HUES6 (cell line): Measurements from ENCODE around the gene ATF7.
"Not testable (repeated sequence)": the region's sequence is repeated elsewhere in the genome, so short reads cannot be mapped to it uniquely, and the experiment has no call there.

ENCODE experiments used
- H3K27ac ChIP-seq: 2 replicates; pipeline ENCODE4 v1.7.0; 2013; ENCODE audit warnings: low read depth, mild to moderate bottlenecking, low read length, inconsistent platforms
- H3K27me3 ChIP-seq: 2 replicates; pipeline ENCODE4 v1.6.1; 2013; ENCODE audit warnings: low read length; ENCODE audit not compliant: control insufficient read depth, insufficient read depth
- H3K36me3 ChIP-seq: 2 replicates; pipeline ENCODE4 v1.6.1; 2013; ENCODE audit warnings: low read length; ENCODE audit not compliant: control insufficient read depth, insufficient read depth
- H3K4me1 ChIP-seq: 2 replicates; pipeline ENCODE4 v1.6.1; 2013; ENCODE audit warnings: low read length; ENCODE audit not compliant: control insufficient read depth, insufficient read depth
- H3K4me3 ChIP-seq: 2 replicates; pipeline ENCODE4 v1.5.1; 2013; ENCODE audit warnings: low read depth, low read length
- H3K9ac ChIP-seq: one replicate; pipeline ENCODE4 v1.6.1; 2013; ENCODE audit warnings: mild to moderate bottlenecking, low read length
- H3K9me3 ChIP-seq: 2 replicates; pipeline ENCODE4 v1.6.1; 2013; ENCODE audit warnings: low read depth, low read length; ENCODE audit not compliant: control insufficient read depth, insufficient read depth

ATF7 gene

DNA sequence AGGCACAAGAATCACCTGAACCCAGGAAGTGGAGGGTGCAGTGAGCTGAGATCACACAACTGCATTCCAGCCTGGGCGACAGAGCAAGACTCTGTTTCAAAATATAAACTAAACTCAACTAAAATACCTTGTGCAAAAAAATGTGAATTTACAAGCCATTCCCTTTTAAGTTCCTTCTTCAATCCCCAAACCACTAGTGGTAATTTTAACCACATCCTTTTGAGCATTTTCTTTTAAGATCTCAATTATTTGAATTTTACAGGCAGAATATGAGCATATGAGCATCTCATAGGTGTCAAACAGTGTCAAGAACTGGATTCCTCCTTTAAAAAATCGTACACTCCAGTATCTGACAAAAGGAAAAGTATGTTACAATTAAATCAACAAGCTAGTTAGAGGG, 61.9 kb downstream of the ATF7 start:
- Histone ChIP-seq H3K27ac (no peak overlapping the region), H3K9ac (no peak overlapping the region), H3K27me3 (no peaks in the 10 kb centered on the region), H3K36me3 (no peaks in the 10 kb centered on the region), H3K4me1 (peaks cover 15% of the 10 kb centered on the region), H3K9me3 (no peaks in the 10 kb centered on the region), H3K4me3 (no peak overlapping the region)

DNA sequence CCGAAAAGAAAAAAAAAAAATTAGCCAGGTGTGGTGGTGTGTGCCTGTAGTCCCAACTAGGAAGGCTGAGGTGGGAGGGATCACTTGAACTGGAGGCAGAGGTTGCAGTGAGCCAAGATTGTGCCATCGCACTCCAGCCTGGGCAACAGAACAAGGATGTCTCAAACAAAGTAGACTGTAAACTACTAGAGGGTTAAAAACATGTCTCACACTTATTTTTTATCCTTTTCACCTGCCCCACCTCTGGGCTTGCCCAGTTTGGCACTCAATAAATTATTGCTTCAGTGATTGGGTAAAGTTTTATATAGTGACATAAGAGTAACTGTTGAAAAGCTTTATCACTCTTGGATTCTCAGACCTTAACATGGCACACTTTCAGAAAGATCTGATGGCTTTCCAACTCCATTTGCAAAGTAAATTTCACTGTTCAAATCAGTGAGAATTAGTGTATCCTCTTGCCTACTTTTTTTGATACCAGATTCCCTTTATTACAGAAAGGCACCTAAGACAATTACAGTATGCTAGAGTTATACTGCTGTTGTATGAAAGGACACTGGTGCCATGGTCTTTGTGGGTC, 62.6 kb downstream of the ATF7 start:
- no peak overlapping the region for H3K4me3 ChIP-seq
- no peak overlapping the region for H3K27ac ChIP-seq
- peaks cover 8% of the 10 kb centered on the region for H3K4me1 ChIP-seq
- no peaks in the 10 kb centered on the region for H3K27me3 ChIP-seq
- no peak overlapping the region for H3K9ac ChIP-seq
- H3K9me3 ChIP-seq: no peaks in the 10 kb centered on the region
- no peaks in the 10 kb centered on the region for H3K36me3 ChIP-seq

DNA sequence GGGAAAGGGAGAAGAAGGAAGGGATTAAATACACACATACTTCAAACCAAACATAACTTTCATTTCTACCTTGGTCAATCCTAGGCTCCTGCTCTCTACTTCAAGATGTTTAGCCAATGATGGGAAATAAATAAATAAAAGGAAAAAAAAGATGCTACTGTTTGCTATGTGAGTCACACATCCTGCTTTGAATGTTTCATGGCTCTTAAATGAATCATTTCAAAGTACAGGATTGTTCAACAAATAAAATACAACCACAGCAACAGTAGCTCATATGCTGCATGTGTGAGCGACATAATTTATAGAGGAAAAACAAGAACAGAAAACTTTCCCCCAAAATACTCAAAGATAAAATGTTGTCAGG, 64.6 kb downstream of the ATF7 start:
- no peaks in the 10 kb centered on the region for H3K36me3 ChIP-seq
- H3K27ac ChIP-seq: no peak overlapping the region; the same call in 1 of the 2 replicates
- no peaks in the 10 kb centered on the region for H3K27me3 ChIP-seq
- H3K4me1 ChIP-seq: no peaks in the 10 kb centered on the region
- H3K9me3 ChIP-seq: no peaks in the 10 kb centered on the region
- H3K9ac ChIP-seq: no peak overlapping the region
- H3K4me3 ChIP-seq: no peak overlapping the region

DNA sequence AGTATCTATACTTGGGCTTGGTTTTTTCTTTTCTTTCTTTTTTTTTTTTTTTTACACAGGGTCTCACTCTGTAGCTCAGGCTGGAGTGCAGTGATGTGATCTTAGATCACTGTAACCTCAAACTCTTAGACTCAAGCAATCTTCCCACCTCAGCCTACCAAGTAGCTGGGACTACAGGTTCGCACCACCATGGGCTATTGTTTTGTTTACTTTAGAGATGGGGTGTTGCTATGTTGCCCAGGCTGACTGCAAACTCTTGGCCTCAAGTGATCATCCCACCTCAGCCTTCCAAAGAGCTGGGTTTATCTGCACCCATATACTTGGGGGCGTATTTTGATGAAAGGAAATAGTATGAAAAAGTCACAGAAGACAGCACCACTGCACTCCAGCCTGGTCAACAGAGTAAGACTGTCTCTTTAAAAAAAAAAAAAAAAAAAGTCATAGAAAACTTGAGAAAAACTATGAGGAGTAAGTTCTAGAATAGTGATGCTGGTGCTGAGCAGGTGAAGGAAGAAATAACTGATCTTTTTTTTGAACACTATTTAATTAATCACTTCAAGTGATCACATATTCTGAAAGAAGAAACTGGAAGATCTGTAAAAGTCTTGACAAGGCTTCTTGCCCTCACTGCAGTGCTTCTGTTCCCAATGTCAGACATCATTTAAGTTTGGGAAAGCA, 65.1 kb downstream of the ATF7 start:
- Histone ChIP-seq H3K4me1 (no peaks in the 10 kb centered on the region), H3K9ac (no peak overlapping the region), H3K27me3 (no peaks in the 10 kb centered on the region), H3K4me3 (no peak overlapping the region), H3K27ac (no peak overlapping the region; the same call in 1 of the 2 replicates), H3K9me3 (no peaks in the 10 kb centered on the region), H3K36me3 (no peaks in the 10 kb centered on the region)

DNA sequence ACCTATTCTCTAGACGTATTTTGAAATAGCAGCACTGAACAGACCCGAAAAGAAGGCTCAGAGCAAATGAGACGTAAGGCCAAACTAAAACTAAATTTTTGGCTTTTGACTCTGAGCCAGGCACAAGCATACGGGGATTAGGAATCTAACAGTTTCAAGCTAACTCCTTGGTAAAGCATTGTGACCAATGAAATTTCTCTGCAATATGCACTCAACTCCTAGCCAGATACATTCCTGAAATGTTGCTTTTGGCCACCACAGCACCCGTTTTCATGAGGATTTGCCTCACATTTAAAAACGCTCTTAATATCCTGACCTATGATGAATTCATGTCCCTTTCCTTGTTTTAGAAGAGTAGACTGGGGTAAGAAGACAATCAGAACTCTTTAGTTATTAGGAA, 65.8 kb downstream of the ATF7 start:
- no peak overlapping the region for H3K4me3 ChIP-seq
- no peaks in the 10 kb centered on the region for H3K9me3 ChIP-seq
- no peaks in the 10 kb centered on the region for H3K27me3 ChIP-seq
- no peak overlapping the region for H3K9ac ChIP-seq
- H3K27ac ChIP-seq: no peak overlapping the region
- H3K4me1 ChIP-seq: no peaks in the 10 kb centered on the region
- no peaks in the 10 kb centered on the region for H3K36me3 ChIP-seq

DNA sequence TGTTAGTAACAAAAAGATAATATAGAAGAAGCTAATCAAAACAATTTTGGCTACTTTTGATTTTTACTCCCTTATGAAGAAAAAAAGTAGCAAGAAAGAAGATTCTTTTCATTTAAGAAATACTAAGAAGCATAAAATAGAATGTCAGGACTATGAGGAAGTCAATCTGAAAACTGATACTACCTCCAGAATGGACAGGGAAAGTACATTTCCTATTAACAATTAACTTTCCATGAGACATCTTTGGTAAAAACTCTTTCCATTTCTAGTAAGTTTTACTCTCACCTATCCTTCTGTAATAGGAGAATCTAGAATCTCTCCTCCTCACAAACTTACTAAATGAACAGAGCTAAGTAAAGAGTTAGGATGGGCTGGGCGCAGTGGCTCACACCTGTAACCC, 67.6 kb downstream of the ATF7 start:
- no peaks in the 10 kb centered on the region for H3K36me3 ChIP-seq
- H3K9ac ChIP-seq: no peak overlapping the region
- H3K27ac ChIP-seq: no peak overlapping the region
- H3K9me3 ChIP-seq: no peaks in the 10 kb centered on the region
- no peak overlapping the region for H3K4me3 ChIP-seq
- H3K4me1 ChIP-seq: no peaks in the 10 kb centered on the region
- no peaks in the 10 kb centered on the region for H3K27me3 ChIP-seq

DNA sequence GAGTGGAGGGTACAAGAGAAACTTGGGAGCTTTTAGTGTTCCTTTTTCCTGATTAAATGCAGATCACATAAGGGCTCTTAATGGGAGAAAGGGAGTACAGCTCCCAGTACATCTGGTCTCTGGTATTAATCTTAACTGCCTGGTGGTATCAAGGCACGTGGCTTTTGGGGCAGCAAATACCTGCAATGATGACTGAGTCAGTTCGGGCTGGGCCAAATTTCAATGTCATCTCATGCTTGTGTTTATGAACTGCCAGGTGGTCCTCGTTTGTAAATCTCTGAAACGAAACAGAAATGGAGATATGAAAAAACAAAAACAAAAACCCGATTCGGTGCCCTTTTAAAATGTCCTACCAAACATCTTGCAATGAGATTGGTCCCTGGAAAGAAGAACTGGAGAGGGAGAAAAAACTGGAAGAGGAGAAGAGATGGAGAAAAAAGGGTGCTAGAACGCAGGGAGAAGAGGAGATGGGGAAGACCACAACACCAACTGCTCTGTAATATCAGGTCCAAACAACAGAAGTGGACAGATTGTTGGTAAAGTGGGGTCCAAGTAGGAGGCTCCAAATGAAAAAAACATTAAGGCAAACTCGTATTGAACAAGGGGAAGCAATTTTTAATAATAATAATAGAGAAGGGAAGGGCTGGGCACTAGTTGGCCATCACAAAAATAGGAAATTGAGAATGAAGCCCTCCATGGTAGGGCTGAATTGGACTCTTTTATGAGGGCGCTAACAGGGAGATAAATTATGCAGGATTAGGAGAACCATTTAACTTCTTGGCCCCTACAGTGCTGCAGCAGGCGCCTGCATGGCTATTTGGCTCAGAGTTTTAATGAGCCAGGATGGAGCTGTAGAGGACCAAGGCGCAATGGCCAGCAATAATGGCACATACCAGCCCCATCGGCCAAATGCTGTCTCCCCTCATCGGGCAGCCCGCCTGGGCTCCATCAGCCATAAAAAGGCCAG, 73.5 kb downstream of the ATF7 start:
- H3K4me3 ChIP-seq: no peak overlapping the region
- no peak overlapping the region for H3K9ac ChIP-seq
- H3K4me1 ChIP-seq: no peaks in the 10 kb centered on the region
- peaks cover 17% of the 10 kb centered on the region for H3K36me3 ChIP-seq
- H3K27ac ChIP-seq: no peak overlapping the region
- no peaks in the 10 kb centered on the region for H3K9me3 ChIP-seq
- no peaks in the 10 kb centered on the region for H3K27me3 ChIP-seq

DNA sequence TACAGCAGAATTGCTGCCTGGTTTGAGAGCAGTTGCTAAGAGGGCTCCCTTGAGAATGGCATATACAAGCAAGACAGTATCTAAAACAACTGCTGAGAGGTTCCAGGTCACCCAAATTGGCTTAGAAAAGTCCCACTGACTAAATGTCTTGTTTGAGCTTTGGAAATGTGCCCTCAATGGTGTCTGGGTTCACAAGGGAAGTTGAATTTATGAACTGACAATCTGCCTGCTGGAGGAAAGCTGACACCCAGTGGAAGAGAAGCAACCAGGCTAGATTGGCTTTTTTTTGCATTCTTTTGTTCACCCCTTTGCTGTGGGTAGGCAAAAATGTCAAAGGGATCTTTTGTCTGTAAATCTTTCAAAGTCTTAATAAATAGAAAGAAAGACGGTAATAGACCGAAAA, 74.3 kb downstream of the ATF7 start:
- H3K36me3 ChIP-seq: peaks cover 19% of the 10 kb centered on the region
- no peaks in the 10 kb centered on the region for H3K4me1 ChIP-seq
- no peaks in the 10 kb centered on the region for H3K9me3 ChIP-seq
- H3K9ac ChIP-seq: no peak overlapping the region
- no peak overlapping the region for H3K27ac ChIP-seq
- H3K27me3 ChIP-seq: no peaks in the 10 kb centered on the region
- H3K4me3 ChIP-seq: no peak overlapping the region

DNA sequence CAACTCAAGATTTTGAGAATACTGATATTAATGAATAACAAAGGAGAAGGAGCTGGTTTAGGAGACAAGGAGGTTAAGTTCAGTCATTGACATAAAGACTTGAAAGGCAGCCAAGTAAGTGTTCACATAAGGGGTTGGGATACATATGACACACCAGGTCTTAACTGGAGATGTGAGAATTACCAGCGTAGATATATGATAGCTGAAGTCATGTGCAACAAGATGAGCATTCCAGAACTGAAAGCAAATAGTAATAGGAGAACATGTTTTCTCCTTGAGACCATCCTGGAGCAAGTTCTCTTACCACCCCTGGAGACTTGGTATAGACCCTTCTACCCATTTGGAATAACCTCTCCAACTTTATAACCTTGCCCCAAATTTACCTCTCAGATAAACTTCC, 75.6 kb downstream of the ATF7 start:
- H3K4me1 ChIP-seq: no peaks in the 10 kb centered on the region
- H3K27me3 ChIP-seq: no peaks in the 10 kb centered on the region
- no peak overlapping the region for H3K27ac ChIP-seq
- H3K36me3 ChIP-seq: peaks cover 19% of the 10 kb centered on the region
- H3K9ac ChIP-seq: no peak overlapping the region
- no peak overlapping the region for H3K4me3 ChIP-seq
- H3K9me3 ChIP-seq: no peaks in the 10 kb centered on the region

DNA sequence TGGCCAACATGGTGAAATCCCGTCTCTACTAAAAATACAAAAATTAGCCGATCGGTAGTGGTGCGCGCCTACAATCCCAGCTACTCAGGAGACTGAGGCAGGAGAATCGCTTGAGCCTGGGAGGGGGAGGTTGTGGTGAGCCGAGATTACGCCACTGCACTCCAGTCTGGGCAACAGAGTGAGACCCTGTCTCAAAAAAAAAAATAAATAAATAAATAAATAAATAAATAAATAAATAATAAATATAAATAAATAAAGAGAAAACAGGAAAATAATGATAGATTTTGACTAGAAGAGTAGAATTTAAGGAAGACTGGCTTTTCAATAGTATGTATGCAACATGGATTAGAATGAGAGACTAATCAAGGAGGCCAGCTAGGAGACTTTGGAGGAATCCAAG, 76.1 kb downstream of the ATF7 start:
- not testable (repeated sequence) for H3K4me1 ChIP-seq, H3K4me3 ChIP-seq, H3K9me3 ChIP-seq, H3K27ac ChIP-seq, H3K9ac ChIP-seq, H3K27me3 ChIP-seq
- peaks cover 19% of the 10 kb centered on the region for H3K36me3 ChIP-seq

DNA sequence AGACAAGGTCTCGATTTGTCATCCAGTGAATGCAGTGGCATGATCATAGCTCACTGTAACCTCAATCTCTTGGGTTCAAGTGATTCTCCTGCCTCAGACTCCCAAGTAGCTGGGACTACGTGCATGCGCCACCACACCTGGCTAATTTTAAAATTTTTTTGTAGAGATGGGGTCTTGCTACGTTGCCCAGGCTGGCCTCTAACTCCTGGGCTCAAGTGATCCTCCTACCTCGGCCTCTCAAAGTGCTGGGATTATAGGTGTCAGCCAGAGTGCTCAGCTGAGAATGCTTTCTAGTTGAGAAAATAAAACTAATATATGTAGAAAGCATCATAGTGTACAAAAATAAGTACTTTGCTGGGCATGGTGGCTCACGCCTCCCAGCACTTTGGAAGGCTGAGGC, 77.8 kb downstream of the ATF7 start:
- H3K4me3 ChIP-seq, H3K9ac ChIP-seq, H3K27ac ChIP-seq, H3K9me3 ChIP-seq, H3K27me3 ChIP-seq, H3K4me1 ChIP-seq: not testable (repeated sequence)
- H3K36me3 ChIP-seq: peaks cover 19% of the 10 kb centered on the region
